ENCODE results near the gene ENTREP3.

GRCh38 chr1:155236451-155236850, 18.8 kb downstream of the ENTREP3 start:
- TF ChIP-seq EZH2phosphoT487 (IDR thresholded peaks at IDR 0.05; ENCODE audit: borderline replicate concordance, low read length) (no peak), CTCF (IDR thresholded peaks at IDR 0.05; ENCODE audit: low read depth, low read length, poor library complexity, severe bottlenecking) (no peak)

Data from DOHH2 (cell line).